IMR-90 (cell line): ENCODE data around the gene SDHAF1. TPM values are rescaled to one million over a fixed set of nuclear protein-coding genes. Genes with fewer than 3 reads are reported as not detected.

Source experiments
- ATAC-seq: fragments of 200-7000 bp; cut with Tn5 transposase; 2 replicates; pipeline ENCODE4 v1.9.1; 2020; ENCODE audit warnings: low read depth, mild to moderate bottlenecking, moderate library complexity
- BruUV-seq: library from RNA; stranded (reverse); fragments of 400-500 nt; replicated peaks from 2 replicates; lab custom pipeline; 2021; lab: Mats Ljungman, UMichigan
- CTCF ChIA-PET: fragments of 300-600 bp; formaldehyde crosslinking; extraction: SDS; loops from one replicate; lab custom pipeline; 2021; ENCODE audit warnings: antibody characterized with exemption; lab: Yijun Ruan, JAX
- POLR2A ChIA-PET: fragments of 300-600 bp; sonication (Branson Sonifier 250); formaldehyde crosslinking; loops from one replicate; lab custom pipeline; 2022; ENCODE audit warnings: antibody characterized with exemption; ENCODE audit not compliant: unreplicated experiment; lab: Charles Lee
- DNase-seq: peaks from one replicate; pipeline ENCODE4 v3.0.0; 2013
- H2AFZ ChIP-seq: replicated peaks from 2 replicates; pipeline ENCODE3; 2013; ENCODE audit warnings: low read length, mild to moderate bottlenecking; ENCODE audit not compliant: poor library complexity
- H2AK5ac ChIP-seq: 2 replicates; pipeline ENCODE4 v1.6.1; 2013; ENCODE audit warnings: low read depth, low read length, inconsistent platforms
- H2AK9ac ChIP-seq: replicated peaks from 2 replicates; pipeline ENCODE3; 2013; ENCODE audit warnings: mild to moderate bottlenecking, low read depth, low read length, moderate library complexity; ENCODE audit not compliant: poor library complexity
- H2BK120ac ChIP-seq: 2 replicates; pipeline ENCODE4 v1.6.1; 2013; ENCODE audit warnings: low read depth, low read length, inconsistent platforms
- H2BK15ac ChIP-seq: 3 replicates; pipeline ENCODE4 v1.6.1; 2013; ENCODE audit warnings: low read depth, low read length, inconsistent platforms
- H2BK20ac ChIP-seq: 2 replicates; pipeline ENCODE4 v1.6.1; 2013; ENCODE audit warnings: low read depth, mild to moderate bottlenecking, inconsistent platforms, low read length, moderate library complexity
- H2BK5ac ChIP-seq: 2 replicates; pipeline ENCODE4 v1.6.1; 2013; ENCODE audit warnings: mild to moderate bottlenecking, low read depth, low read length, inconsistent platforms; ENCODE audit not compliant: poor library complexity, severe bottlenecking
- H3K14ac ChIP-seq: replicated peaks from 2 replicates; pipeline ENCODE4 v1.6.1; 2013; ENCODE audit warnings: low read depth, low read length, inconsistent platforms
- H3K18ac ChIP-seq: 2 replicates; pipeline ENCODE4 v1.6.1; 2013; ENCODE audit warnings: low read depth, low read length, control low read depth
- H3K23ac ChIP-seq: 2 replicates; pipeline ENCODE4 v1.6.1; 2013; ENCODE audit warnings: low read depth, low read length, inconsistent platforms
- H3K27ac ChIP-seq: 2 replicates; pipeline ENCODE4 v1.5.1; 2013; ENCODE audit warnings: mild to moderate bottlenecking, control low read depth, low read length; ENCODE audit not compliant: insufficient read depth
- H3K27me3 ChIP-seq: 2 replicates; pipeline ENCODE4 v1.6.1; 2013; ENCODE audit warnings: low read length; ENCODE audit not compliant: control insufficient read depth, insufficient read depth
- H3K36me3 ChIP-seq: 2 replicates; pipeline ENCODE4 v1.6.1; 2013; ENCODE audit warnings: low read length, mixed read lengths; ENCODE audit not compliant: control insufficient read depth, insufficient read depth
- H3K4ac ChIP-seq: 2 replicates; pipeline ENCODE4 v1.6.1; 2013; ENCODE audit warnings: low read depth, low read length, inconsistent platforms
- H3K4me1 ChIP-seq: 2 replicates; pipeline ENCODE4 v1.6.1; 2013; ENCODE audit warnings: low read length, mixed read lengths; ENCODE audit not compliant: control insufficient read depth, insufficient read depth
- H3K4me2 ChIP-seq: 2 replicates; pipeline ENCODE4 v1.6.1; 2013; ENCODE audit warnings: low read depth, mild to moderate bottlenecking, control low read depth, low read length, moderate library complexity
- H3K4me3 ChIP-seq: 2 replicates; pipeline ENCODE4 v1.5.1; 2013; ENCODE audit warnings: low read depth, mild to moderate bottlenecking, control low read depth, low read length, moderate library complexity; ENCODE audit not compliant: insufficient read depth
- H3K56ac ChIP-seq: 2 replicates; pipeline ENCODE4 v1.6.1; 2013; ENCODE audit warnings: low read length, inconsistent platforms; ENCODE audit not compliant: insufficient read depth; ENCODE audit errors: extremely low read depth
- H3K79me1 ChIP-seq, 2 experiments: 2 replicates each; pipeline ENCODE4 v1.6.1; 2013; ENCODE audit warnings: low read length in 2 of 2, inconsistent platforms in 1 of 2, low read depth in 1 of 2
- H3K9ac ChIP-seq: 2 replicates; pipeline ENCODE4 v1.6.1; 2013; ENCODE audit warnings: low read depth, low read length, control low read depth
- H3K9me1 ChIP-seq: 2 replicates; pipeline ENCODE4 v1.6.1; 2013; ENCODE audit warnings: low read length, inconsistent platforms; ENCODE audit not compliant: insufficient read depth
- H3K9me3 ChIP-seq: 2 replicates; pipeline ENCODE4 v1.6.1; 2013; ENCODE audit warnings: low read length; ENCODE audit not compliant: control insufficient read depth, insufficient read depth
- H4K20me1 ChIP-seq: 2 replicates; pipeline ENCODE4 v1.6.1; 2013; ENCODE audit warnings: low read length, inconsistent platforms; ENCODE audit not compliant: insufficient read depth
- H4K5ac ChIP-seq: 2 replicates; pipeline ENCODE4 v1.6.1; 2013; ENCODE audit warnings: mild to moderate bottlenecking, low read depth, low read length, control low read depth
- H4K8ac ChIP-seq, 2 experiments: 2 replicates each; pipeline ENCODE4 v1.6.1; 2013; ENCODE audit warnings: low read depth in 2 of 2, low read length in 2 of 2, control low read depth in 1 of 2, inconsistent platforms in 1 of 2
- H4K91ac ChIP-seq: 2 replicates; pipeline ENCODE4 v1.6.1; 2013; ENCODE audit warnings: low read depth, low read length, inconsistent platforms; ENCODE audit not compliant: insufficient read depth
- BHLHE40 ChIP-seq: fragments of 150-350 bp; IDR thresholded peaks from 2 replicates; pipeline ENCODE4 v1.6.1; 2016; ENCODE audit warnings: mild to moderate bottlenecking, low read depth, low read length
- CEBPB ChIP-seq: IDR thresholded peaks from 2 replicates; pipeline ENCODE4 v1.6.1; 2012; ENCODE audit warnings: low read depth, low read length, improper control_type of control experiment
- FOS ChIP-seq: fragments of 150-350 bp; IDR thresholded peaks from 2 replicates; pipeline ENCODE4 v1.6.1; 2016; ENCODE audit warnings: low read depth, low read length
- MAZ ChIP-seq: IDR thresholded peaks from 2 replicates; pipeline ENCODE4 v1.6.1; 2012; ENCODE audit warnings: low read depth, mild to moderate bottlenecking, low read length, improper control_type of control experiment, moderate library complexity, borderline replicate concordance
- RAD21 ChIP-seq: IDR thresholded peaks from 2 replicates; pipeline ENCODE4 v1.6.1; 2012; ENCODE audit warnings: low read length, improper control_type of control experiment
- RCOR1 ChIP-seq: IDR thresholded peaks from 2 replicates; pipeline ENCODE4 v1.6.1; 2012; ENCODE audit warnings: mild to moderate bottlenecking, low read length, improper control_type of control experiment; ENCODE audit not compliant: insufficient replicate concordance
- RFX5 ChIP-seq: IDR thresholded peaks from 2 replicates; pipeline ENCODE4 v1.8.0; 2012; ENCODE audit warnings: low read depth, mild to moderate bottlenecking, low read length, moderate library complexity
- WGBS, 2 experiments: methylation state at CpG; one replicate each; pipeline versions ENCODE4 v1.1.5 to v1.1.7; 2013; ENCODE audit warnings: missing lambda C conversion rate in 2 of 2; ENCODE audit not compliant: insufficient read length in 1 of 2; ENCODE audit errors: extremely low coverage in 2 of 2; 5-methylcytosine and 5-hydroxymethylcytosine counted together
- dilution Hi-C: fragments of 300-500 bp; cut with HindIII; formaldehyde crosslinking; loops from one replicate; pipeline ENCODE4 v1.14.3; 2018; ENCODE audit warnings: low sequenced_read_pairs; ENCODE audit not compliant: unreplicated experiment
- in situ Hi-C: fragments of 300-500 bp; cut with MboI; formaldehyde crosslinking; loops from 3 replicates; pipeline ENCODE4 v1.14.3; 2019; ENCODE audit warnings: low sequenced_read_pairs, inconsistent platforms, mixed read lengths
- intact Hi-C: fragments of 100-400 bp; cut with micrococcal nuclease; formaldehyde crosslinking; loops from 2 replicates; pipeline ENCODE4 v1.10.0; 2022
- polyA plus RNA-seq, 3 experiments: library from polyadenylated mRNA; depleted of rRNA; stranded (reverse); fragments of >200 nt; gene quantifications; 2 replicates each; pipeline ENCODE4 v1.2.3, GENCODE V29; 2012; ENCODE audit warnings: low replicate concordance in 1 of 3
- total RNA-seq: library from RNA; depleted of rRNA; stranded (reverse); fragments of >200 nt; gene quantifications from 2 replicates; pipeline ENCODE4 v1.2.3, GENCODE V29; 2012

The SDHAF1 gene
- total and polyA plus RNA-seq, 2 of the 4 experiments (the other 2 are of a cell fraction), result 4.8 to 9.9 TPM

- Histone ChIP-seq H2AFZ (no peak overlapping the region), H3K4me3 (no peak overlapping the region), H2BK15ac (no peak overlapping the region), H3K56ac (no peak overlapping the region), H4K91ac (no peak overlapping the region), H4K20me1 (no peaks in the 10 kb centered on the region; the same call in 1 of the 2 replicates), H3K23ac (no peak overlapping the region), H3K4ac (no peak overlapping the region), H3K27ac (no peak overlapping the region), H3K4me2 (no peak overlapping the region), H3K18ac (no peak overlapping the region), H4K5ac (no peak overlapping the region), H3K79me1 (no peaks in the 10 kb centered on the region), H3K9me1 (no peaks in the 10 kb centered on the region), H2AK5ac (no peak overlapping the region), H3K27me3 (peaks cover 31% of the 10 kb centered on the region), H3K14ac (no peak overlapping the region), H2BK20ac (no peak overlapping the region), H3K9ac (no peak overlapping the region), H2AK9ac (no peak overlapping the region), H2BK5ac (no peak overlapping the region), H2BK120ac (no peak overlapping the region), H4K8ac (no peak overlapping the region), H3K9me3 (peaks cover 5% of the 10 kb centered on the region), H3K4me1 (no peaks in the 10 kb centered on the region), H3K36me3 (no peaks in the 10 kb centered on the region)
- intact Hi-C loops (no loop called here), dilution Hi-C loops (no loop called here), in situ Hi-C loops (no loop called here)
- ATAC-seq (no peak), DNase-seq (no peak)
- TF ChIP-seq BHLHE40 (no peak), CEBPB (no peak), RCOR1 (no peak), MAZ (no peak), FOS (no peak), RAD21 (no peak), RFX5 (no peak)
- ChIA-PET CTCF (interaction anchor here (0.7 kb wide), 1 partner anchor 120 kb away, joined by 3 read pairs; no protein-coding TSS in a partner anchor), POLR2A (no interaction called here)
- WGBS, 2 experiments, result no CpG with 5 or more reads among the region's 5 CpGs
- BruUV-seq, result no TSS peak
Measured at GRCh38 chr19:35986111-35986510, 8.9 kb upstream of the SDHAF1 start.
